Measurements from ENCODE around the gene UQCC2. TPM values are rescaled to one million over a fixed set of nuclear protein-coding genes. Genes with fewer than 3 reads are reported as not detected.
A peak's percentile ranks its signal among the peaks of the same experiment; 100 is the strongest.

The UQCC2 gene
- total and polyA plus RNA-seq, 8 donors: 54.4 to 83.1 (median 61.0) TPM

DNA sequence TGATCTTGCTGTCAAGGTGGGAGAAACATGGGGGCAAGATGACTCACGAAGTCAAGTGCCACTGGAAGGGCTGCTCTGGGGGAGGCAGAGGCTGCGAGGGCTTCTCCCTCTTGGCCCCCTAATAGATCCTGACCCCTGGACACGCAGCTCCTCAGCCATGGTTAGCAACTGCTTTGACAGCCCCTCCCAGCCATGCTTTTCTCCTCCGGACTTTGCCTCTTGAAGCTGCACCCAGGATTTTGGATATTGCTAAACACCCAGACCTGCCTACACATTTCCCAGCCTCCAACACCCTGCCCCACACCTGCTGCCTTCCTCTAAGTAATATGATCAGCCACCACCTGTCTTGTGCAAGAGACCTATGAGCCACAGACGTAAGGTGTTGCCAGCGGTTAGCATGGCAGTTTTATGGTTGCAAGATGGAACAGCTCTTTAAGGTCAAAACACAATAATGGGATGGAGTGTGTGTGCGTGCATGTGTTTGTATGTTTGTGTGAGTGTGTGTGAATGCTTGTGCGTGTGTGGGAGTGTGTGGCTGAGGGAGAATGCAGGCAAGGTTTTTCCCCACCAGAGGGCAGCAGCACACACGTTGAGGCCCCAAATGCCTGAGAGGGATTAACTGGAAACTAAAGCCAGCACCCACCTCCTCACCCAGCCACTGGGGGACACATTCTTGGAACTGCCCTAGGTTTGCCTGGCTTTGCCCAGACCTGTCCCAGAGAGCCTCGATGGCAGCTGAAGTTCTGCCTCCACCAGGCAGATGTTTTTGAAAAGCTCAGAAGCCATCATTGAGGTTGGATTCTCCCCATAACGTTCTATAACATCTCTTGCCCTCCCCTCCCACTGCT is 32.7 kb upstream of the UQCC2 start:
- Histone ChIP-seq H3K4me3 (no peak overlapping the region), H3K4me1 (peaks cover 7 to 22% of the 10 kb centered on the region in 2 donors), H3K27ac (no peak overlapping the region), H3K36me3 (no peaks in the 10 kb centered on the region), H3K27me3 (no peaks in the 10 kb centered on the region), H3K9me3 (no peaks in the 10 kb centered on the region)
- ATAC-seq: peak; percentile 88
- DNase-seq: peak; percentile 43 to 84 (median 68)
- intact Hi-C loops (cut with DNase I): no loop called here
- TF ChIP-seq, protein P1, sequence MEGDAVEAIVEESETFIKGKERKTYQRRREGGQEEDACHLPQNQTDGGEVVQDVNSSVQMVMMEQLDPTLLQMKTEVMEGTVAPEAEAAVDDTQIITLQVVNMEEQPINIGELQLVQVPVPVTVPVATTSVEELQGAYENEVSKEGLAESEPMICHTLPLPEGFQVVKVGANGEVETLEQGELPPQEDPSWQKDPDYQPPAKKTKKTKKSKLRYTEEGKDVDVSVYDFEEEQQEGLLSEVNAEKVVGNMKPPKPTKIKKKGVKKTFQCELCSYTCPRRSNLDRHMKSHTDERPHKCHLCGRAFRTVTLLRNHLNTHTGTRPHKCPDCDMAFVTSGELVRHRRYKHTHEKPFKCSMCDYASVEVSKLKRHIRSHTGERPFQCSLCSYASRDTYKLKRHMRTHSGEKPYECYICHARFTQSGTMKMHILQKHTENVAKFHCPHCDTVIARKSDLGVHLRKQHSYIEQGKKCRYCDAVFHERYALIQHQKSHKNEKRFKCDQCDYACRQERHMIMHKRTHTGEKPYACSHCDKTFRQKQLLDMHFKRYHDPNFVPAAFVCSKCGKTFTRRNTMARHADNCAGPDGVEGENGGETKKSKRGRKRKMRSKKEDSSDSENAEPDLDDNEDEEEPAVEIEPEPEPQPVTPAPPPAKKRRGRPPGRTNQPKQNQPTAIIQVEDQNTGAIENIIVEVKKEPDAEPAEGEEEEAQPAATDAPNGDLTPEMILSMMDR (IDR thresholded peaks at IDR 0.05): peak; percentile 79 to 93

DNA sequence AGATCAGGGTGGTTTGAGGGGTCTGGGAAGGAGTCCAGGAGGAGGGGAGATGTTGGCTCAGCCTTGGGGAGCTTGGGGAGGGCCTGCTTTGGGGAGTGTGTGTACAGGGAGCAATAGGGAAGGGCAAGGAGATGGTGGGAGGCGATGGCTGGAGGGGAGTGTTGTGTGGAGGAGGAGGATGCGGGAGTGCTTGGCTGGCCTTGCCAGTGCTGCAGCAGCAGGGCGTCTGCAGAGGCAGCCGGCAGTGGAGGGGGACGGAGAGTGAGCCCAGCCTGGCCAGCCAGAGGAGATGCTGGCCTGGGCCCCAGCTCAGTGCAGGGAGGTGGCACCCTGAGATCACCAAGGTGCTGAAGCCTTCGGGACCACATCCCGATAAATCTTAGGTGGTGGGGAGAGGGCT is 31.3 kb upstream of the UQCC2 start:
- no peak for ATAC-seq
- H3K9me3 ChIP-seq: no peaks in the 10 kb centered on the region
- TF ChIP-seq, protein P1 (IDR thresholded peaks at IDR 0.05): no peak
- H3K27ac ChIP-seq: no peak overlapping the region
- intact Hi-C loops (cut with DNase I): no loop called here
- H3K27me3 ChIP-seq: no peaks in the 10 kb centered on the region
- no peaks in the 10 kb centered on the region for H3K36me3 ChIP-seq
- DNase-seq: peak in 2 of 4 donors; percentile 37 to 73
- peaks cover 7 to 22% of the 10 kb centered on the region in 2 donors for H3K4me1 ChIP-seq
- no peak overlapping the region for H3K4me3 ChIP-seq

DNA sequence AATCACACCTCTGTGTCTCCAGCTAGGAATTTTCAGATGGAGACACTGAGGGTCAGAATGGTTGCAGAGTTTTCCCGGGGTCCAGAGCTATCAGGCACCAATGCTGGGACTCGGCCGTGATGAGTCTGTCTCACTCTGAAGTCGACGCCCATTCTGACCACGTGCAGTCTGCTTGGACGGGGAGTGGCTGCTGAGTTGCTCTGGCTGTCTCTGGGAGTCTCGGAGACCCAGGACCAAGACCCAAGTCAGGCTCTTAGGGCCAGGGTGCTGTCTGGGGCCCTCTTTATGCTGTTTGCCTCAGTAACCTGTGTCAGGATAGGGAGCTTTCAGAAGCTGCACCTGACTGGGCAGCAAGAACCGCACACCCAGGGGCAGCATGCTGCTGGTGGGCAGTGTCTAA is 30.6 kb upstream of the UQCC2 start:
- Histone ChIP-seq H3K9me3 (no peaks in the 10 kb centered on the region), H3K36me3 (no peaks in the 10 kb centered on the region), H3K4me1 (peaks cover 7 to 22% of the 10 kb centered on the region in 2 donors), H3K4me3 (no peak overlapping the region), H3K27me3 (no peaks in the 10 kb centered on the region), H3K27ac (no peak overlapping the region)
- intact Hi-C loops (cut with DNase I): no loop called here
- ATAC-seq (no peak), DNase-seq (peak in 1 of 4 donors; percentile 57)
- TF ChIP-seq, protein P1 (IDR thresholded peaks at IDR 0.05): no peak

GRCh38 chr6:33740794-33741193 is 29.3 kb upstream of the UQCC2 start:
- Histone ChIP-seq H3K4me1 (peaks cover 7 to 22% of the 10 kb centered on the region in 2 donors), H3K36me3 (no peaks in the 10 kb centered on the region), H3K27ac (no peak overlapping the region), H3K9me3 (no peaks in the 10 kb centered on the region), H3K27me3 (no peaks in the 10 kb centered on the region), H3K4me3 (no peak overlapping the region)
- intact Hi-C loops (cut with DNase I): no loop called here
- TF ChIP-seq, protein P1 (IDR thresholded peaks at IDR 0.05): no peak
- DNase-seq (no peak), ATAC-seq (no peak)

GRCh38 chr6:33740204-33740608 is 28.7 kb upstream of the UQCC2 start:
- no peaks in the 10 kb centered on the region for H3K9me3 ChIP-seq
- H3K36me3 ChIP-seq: no peaks in the 10 kb centered on the region
- ATAC-seq (no peak), DNase-seq (peak in 2 of 4 donors; percentile 53 to 67)
- intact Hi-C loops (cut with DNase I): no loop called here
- H3K4me1 ChIP-seq: peaks cover 7 to 22% of the 10 kb centered on the region in 2 donors
- no peak overlapping the region for H3K4me3 ChIP-seq
- TF ChIP-seq, protein P1 (IDR thresholded peaks at IDR 0.05): no peak
- H3K27ac ChIP-seq: peak overlapping the region in 1 of 2 donors; percentile 59
- H3K27me3 ChIP-seq: no peaks in the 10 kb centered on the region

Data from left lung (tissue), 10 donors.